GM18511 (cell line): ENCODE data around the gene PPP1R1C.
A peak's percentile ranks its signal among the peaks of the same experiment; 100 is the strongest.
"Not testable (repeated sequence)": the region's sequence is repeated elsewhere in the genome, so short reads cannot be mapped to it uniquely, and the experiment has no call there.

ENCODE experiments used
- ATAC-seq: cut with Tn5 transposase; IDR thresholded peaks from one replicate; pipeline ENCODE4 v1.9.1; 2021; ENCODE audit warnings: mild to moderate bottlenecking, moderate library complexity; ENCODE audit not compliant: unreplicated experiment

Gene PPP1R1C

DNA sequence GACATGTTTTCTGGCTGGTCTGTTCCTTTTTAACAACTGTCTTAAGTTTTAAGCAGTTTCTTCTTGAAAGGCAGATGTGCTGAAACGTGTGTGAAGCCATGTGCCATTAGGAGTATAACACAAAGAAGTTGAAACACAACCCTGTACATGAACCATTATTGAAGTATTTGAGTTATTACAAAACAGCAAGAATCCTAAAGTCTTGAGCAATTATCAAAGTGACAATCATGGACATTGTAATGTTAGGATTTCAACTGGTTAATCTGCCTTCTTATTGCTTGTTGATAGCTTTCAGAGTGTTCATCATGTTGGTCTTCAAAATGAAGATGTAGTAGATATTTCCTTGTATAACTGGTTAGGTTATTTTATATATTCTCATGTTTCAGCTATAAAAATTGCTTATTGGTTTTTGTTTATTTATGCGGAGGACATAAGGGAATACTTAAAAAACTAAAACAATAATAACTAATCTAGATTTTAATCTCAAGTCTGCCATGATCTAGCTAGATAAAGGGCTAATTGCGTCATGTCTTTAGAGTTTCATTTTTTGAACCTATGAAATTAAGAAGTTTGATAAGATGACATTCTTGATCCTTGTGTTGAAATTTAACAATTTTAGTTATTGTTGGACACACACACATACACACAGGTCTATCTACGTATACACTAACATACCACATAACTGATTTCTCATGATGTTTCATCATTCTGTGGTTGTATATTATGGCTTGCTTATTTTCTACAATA is 21.1 kb downstream of the PPP1R1C start:
- ATAC-seq, result no peak

DNA sequence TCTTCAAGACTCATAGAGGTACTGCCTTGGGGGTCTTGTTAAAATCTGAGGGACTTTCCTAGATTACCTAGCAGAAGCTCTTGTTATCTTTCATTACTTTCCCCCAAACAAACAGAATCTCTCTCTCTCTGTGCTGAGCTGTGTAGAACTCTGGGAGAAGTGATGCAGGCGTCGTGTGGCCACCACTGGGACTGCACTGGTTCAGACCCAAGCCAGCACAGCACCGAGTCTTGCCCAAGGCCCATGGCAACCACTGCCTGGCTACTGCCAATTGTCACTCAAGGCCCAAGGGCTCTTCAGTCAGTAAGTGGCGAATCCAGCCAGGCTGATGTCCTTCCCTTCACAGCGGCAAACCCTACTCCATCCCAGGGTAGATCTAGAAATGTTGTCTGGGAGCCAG is 28.6 kb downstream of the PPP1R1C start:
- ATAC-seq, result no peak

DNA sequence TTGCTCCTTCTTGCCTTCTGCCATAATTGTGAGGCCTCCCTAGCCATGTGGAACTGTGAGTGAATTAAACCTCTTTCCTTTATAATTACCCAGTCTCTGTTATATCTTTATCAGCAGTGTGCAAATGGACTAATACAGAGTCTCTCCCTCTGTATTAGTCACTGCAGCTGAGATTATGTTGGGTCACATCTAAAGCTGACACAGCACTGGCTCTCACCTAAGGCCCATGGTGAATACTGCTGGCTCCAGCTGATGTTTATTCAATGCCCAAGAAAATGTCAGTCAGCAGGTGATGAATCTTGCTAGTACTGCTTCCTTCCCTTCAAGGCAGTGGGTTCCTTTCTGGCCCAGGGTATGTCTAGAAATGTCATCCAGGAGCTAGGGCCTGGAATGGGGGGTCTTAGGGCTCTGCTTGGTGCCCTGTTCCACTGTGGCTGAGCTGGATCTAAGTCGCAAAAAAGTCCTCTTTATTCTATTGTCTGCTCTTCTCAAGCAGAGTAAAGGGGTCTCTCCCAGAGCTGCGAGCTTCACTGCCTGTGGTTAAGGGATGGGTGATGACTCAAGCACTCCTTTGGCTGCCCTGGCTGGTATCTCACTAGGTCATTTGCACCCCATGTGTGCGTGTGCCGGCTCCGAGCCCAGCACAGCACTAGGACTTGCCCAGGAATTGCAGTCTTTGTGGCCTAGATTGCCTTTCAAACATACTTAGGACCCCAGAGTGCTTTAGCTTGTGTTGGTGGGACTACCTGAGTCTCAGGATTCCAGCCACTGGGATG is 29.9 kb downstream of the PPP1R1C start:
- ATAC-seq, result no peak

DNA sequence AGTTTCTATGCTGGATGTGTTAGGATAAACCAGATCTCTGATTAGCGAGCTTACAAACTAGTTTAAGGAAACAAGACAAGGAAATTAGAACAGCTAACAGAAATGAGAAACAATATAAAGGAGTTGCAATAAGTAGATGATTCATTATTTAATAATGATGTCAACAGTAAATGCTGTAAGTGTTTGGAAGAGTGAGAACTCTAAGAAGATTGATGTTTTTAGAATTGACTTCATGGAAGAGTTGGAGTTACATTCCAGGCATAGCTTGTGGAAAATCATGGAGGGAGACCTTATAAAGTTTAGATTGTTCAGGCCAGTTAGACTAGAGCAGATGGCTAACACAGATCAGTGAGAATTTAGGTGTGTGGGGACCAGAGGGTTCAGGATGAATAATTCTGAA is 32.6 kb downstream of the PPP1R1C start:
- ATAC-seq, result no peak

DNA sequence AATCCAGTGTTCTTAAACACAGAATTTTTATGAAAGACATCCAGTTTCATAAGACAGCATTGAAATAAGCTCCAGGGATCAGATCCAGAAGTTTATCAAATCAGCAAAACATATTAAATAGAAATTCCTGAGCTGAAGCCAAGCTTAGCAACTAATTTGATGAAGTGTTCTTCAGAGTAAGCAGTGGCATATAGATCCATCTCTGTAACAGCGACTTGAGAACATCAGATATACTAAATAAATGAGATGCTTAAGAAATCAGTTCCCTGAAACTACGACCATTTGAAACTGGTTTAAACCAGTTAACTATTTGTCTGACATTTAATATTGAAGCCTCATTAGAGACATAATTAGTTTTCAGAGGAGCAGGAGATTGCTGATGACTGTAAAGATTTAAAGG is 34.1 kb downstream of the PPP1R1C start:
- ATAC-seq, result no peak

DNA sequence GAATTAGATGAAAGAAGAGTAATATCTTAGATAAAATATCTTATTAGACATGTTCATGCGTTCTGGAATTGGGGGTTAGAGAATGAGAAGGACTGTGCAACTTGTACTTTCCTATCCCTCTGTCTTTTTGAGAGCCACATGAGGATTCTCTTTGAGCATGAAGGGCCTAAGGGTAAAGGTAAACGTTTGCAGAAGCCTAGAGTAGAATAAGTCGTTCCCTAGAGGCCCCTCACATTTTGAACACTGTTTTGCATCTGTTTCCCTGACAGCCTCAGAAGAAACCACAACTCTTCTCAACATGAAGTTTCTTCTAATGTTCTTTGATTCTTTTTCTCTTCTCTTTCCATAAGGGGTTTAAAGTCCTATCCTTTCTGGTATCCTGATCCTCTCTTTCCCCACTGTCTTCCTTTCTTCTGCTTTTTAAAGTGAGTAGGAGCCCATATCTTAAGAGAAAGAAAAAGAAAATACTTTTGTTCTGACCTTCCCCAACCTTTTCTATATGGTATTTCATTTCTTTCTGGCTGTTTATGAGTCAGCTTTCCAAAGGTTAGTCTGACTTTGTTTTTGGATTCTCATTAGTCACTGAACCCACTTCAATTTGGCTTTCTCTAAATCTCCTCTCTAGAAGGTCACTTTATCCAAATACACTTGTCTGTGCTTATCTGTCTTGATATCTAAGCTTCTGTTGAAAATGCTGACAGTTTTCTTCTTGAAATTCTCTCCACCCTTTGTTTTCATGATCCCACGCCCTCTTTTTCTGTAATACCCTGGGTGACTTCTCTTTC is 34.8 kb downstream of the PPP1R1C start:
- ATAC-seq, result no peak

DNA sequence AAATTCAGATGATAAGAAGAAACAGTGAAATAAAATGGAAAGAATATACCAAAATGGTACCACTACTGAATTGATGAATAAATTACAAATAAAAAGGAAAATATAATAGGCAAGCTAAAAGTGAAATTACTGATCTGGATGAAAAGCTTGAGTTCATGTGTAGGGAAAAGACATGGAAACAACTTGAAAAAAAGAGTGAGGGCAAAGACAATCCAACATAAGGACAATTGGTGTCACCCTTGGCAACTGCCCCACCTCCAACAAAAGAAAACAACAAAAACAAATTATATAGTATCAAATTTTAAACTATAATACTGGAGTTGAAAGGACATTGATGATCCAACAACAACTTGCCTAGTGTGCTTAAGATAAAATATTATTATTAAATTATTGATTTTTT is 37.6 kb downstream of the PPP1R1C start:
- no peak for ATAC-seq

DNA sequence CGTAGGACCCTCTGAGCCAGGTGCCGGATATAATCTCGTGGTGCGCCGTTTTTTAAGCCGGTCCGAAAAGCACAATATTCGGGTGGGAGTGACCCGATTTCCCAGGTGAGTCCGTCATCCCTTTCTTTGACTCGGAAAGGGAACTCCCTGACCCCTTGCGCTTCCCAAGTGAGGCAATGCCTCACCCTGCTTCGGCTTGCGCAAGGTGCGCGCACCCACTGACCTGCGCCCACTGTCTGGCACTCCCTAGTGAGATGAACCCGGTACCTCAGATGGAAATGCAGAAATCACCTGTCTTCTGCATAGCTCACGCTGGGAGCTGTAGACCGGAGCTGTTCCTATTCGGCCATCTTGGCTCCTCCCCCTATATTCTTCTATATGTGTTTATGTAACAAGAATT is 45.2 kb downstream of the PPP1R1C start:
- not testable (repeated sequence) for ATAC-seq

DNA sequence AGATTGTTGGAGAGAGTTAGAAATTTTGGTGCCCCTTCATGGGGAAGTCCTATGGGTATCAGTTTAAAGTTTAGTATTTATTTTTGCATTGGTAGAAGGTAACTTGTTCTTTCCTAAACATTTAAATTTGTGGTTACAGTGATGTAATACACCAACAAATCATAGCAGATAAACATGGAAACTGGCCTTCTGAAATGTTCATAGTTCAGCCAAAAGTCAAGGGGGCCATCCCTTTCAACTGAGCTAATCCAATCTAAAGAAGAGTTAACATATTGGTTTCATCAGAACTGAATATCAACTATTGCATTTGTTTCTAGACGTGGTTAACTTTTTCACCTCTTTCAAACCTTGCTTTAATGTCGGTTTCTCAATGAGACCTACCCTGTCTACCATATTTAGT is 46.3 kb downstream of the PPP1R1C start:
- no peak for ATAC-seq

DNA sequence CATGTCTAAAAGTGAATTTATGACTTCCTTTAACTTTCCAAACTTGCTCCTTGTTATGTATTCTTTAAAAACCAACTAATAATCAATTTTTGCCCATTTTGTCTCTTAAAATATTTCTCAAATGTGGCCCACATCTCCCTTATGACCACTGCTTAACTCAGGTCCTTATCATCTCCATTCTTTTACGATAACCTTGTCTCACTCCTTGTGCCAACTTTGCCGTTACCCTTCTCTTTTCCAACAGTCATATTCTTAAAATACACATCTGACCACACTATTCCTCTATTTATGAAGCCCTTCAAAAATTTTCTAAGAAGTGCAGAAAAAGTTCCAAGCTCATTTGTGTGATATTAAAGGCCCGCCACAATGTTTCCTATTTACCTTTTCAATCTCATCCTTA is 47.8 kb downstream of the PPP1R1C start:
- ATAC-seq, result no peak

DNA sequence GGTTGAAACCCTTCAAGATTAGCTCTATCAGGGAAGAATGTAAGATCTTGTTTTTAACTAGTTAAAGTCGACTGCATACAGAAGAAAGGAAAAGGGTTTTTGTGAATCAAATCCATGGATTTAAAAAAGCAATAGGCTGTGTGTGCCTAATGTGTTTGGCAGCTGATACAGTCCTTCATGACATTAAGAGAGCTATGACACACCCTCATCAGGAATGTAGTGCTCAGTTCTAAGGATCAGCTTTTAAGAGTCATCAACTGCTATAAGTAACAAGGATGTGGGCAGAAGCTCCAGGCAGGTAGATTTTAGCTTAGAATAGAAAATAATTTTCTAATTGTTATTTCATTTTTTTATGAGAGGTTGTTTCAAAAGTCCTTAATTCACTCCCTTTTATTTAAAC is 52.9 kb downstream of the PPP1R1C start:
- ATAC-seq, result no peak

DNA sequence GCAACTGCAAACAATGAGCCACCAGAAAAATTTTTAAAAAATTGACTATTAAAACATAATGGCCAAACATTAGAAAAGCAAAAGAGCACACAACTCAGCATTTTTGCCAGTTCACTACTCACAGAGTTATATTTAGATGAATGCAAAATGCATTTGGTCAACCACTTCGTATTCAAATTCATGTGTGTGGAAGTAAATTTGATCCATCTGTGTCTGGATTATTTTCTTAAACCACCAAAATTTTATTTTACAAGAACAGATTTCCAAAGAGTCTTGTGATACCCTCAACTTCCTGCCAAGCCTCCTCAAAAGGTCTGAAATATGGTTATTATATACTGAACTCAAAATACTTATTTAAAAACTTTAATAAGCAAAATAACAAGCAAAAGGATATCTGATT is 57.4 kb downstream of the PPP1R1C start:
- ATAC-seq, result no peak

DNA sequence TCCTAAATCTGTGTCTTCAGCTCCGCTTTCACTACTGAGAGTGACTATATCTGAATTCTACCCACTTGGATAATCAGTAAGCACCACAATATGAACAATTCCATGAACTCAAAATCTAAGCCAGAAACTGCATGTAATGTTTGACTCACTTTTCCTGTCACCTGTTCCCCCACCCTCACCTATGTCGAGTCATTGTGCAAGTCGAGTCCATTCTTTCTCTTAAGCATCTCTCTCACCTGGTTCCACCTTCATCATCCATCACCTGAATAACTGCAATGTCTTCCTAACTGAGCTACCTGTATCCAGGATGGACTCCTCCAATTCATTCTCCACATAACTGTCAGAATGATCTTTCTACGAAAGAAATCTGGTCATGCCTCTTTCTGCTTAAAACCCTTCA is 58.2 kb downstream of the PPP1R1C start:
- ATAC-seq, result no peak

DNA sequence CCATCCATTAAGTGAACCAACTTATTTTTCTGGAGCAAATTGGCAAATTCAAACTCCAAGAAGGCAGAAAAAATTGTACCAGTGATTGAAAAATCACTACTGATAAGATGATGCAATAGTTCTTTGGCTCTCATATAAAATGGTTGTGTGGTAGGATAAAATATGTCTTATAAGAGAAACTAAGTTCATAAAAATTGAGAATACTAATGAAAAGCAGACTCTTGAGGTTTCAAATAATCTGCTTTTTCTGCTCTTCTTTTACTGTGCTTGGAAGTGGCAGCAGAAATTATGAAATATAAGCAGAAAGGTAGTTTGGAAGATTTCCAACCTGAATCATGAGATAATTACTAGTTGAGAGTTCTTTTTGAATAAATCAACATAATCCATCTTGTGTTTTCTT is 61.9 kb downstream of the PPP1R1C start:
- ATAC-seq, result no peak

DNA sequence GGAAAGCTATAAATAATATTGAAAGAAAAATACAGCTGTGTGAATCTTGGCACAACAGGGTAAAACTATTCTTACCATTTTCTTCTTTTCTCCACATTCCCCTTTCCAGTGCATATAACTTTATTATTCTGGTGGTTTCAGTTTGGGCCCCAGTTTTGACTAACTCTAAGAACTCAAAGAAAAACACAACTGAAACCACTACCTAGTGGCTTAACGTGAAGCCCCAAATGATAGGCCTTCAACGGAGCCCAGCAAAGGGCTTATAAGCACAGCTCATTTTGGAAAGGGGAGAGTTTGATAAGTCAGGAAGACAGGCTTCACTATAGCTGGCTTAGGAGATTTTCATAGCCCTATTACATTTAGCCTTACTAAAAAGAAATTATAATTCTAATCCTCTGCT is 62.4 kb downstream of the PPP1R1C start:
- peak; percentile 74 for ATAC-seq

DNA sequence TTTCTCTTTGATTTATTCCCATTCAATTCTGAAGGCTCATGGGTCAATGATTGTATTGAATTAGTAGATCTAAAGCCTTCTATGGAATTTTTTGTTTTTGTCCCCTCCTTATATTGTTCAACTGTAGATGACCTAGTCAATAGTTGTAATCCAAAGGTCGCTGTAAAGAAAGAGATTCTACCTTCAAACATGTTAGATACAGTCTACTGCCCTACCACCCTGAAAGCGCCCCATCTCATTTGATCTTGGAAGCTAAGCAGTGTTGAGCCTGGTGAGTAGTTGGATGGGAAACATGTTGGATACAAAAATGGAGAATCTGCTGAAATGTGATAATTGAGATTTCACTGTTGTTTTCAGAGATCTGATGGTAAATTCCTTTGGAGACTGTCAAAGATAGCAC is 63.0 kb downstream of the PPP1R1C start:
- ATAC-seq, result no peak

DNA sequence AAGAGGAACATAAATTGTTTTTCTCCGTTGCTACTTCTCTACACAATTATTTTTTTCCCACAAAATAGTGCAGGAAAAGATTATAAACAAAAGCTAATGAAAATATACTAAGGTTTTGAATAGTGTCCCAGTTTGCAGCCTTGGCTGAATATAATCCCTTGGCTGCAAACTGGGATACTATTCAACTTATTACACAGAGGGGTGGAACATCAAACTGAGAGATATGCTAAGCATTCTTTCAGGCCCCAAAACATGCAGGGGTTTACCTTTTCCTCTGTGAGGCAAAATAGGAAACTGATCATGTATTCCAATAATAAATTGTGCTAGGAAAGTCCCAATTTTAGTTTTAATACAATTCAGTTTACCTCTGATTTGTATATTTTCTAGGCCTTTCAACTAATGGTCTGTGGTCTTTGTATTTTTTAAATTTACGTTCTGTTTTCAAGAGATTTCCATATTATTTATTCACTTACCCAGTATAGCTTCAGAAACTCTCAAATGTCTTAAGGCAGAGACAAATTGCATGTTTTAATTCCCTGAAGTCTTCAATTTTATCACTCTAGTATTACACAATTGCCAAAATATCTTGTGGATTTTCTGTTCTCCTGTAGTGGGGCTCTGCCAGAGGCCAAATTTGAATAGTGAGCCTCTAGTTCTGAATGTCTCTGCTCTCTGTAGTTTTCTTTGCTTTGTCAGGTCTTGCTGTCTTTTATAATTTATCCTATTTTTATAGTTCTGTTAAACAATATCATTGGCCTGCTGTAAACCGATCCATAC is 63.9 kb downstream of the PPP1R1C start:
- ATAC-seq, result no peak

DNA sequence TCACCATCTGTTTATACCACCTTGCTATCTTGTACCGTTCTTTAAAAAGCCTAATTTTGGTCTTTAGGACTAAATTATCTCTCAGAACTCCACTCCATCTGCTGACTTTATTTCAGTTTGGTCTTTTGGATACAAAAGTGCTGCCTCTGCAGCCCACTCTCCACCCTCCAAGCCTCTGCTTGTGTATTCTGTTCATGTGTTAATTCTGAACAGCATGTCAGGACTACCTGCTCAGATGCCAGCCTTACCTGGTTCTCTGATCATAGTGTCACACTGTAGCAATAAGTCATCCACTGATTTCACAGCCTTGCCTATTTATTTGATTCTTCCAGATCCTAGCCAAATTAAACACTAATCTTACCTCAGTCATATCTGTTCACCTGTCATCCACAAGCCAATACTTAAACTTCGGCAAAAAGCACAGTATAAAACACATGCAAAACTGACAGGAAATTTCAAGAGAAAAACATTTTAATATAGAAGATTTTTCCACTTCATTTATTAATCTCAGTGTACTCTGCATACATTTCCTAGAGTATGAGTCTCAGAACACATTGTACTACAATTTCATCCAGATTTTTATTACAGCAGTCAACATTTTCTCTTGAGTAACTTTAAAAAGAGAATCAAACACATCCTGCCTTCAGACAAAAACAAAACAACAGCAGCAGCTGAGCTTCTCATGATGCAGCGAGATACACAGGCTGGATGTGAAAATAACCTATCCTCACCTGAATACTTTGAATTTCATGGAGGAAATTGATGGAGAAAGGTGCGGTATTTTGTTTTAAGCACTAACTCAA is 64.9 kb downstream of the PPP1R1C start:
- ATAC-seq, result no peak

DNA sequence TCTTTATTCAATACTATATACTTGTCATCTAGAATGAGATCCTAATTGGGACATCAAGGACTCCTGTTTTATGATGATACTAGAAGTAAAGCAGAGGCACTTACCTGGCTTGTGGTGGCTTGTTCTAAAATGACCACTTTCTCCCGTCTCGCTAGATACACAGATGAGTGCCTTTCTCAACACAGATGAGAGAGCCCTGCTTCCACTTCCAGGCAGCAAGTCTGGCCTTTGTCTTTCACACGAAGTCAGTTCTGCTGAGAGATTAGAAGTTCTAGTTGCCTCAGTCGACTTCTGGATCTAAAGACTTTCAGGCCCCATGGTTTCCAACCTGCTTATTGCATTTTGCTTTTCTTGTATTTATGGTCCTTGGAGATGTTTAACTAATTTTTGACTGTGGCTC is 70.3 kb downstream of the PPP1R1C start:
- no peak for ATAC-seq

DNA sequence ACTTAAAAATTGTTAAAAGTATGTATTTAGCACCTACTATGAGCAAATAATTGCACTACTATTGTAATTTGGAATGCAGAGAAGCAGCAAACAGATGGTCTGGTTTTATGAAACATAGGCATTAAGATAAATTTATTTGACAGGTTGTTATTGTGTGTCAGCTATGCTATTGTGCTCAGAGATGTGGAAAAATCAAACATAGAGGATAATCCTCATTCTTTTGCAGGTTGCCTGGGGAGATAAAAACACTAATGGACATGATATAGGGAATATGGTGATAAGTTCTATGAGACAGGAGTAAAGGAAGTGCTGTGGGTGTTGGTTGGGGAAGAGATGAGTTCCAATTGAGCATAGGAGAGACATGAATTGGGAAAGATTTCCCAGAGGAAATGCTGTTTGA is 71.3 kb downstream of the PPP1R1C start:
- ATAC-seq, result no peak
